ENCODE results near the gene KIF21A.

- TF ChIP-seq, protein P1, sequence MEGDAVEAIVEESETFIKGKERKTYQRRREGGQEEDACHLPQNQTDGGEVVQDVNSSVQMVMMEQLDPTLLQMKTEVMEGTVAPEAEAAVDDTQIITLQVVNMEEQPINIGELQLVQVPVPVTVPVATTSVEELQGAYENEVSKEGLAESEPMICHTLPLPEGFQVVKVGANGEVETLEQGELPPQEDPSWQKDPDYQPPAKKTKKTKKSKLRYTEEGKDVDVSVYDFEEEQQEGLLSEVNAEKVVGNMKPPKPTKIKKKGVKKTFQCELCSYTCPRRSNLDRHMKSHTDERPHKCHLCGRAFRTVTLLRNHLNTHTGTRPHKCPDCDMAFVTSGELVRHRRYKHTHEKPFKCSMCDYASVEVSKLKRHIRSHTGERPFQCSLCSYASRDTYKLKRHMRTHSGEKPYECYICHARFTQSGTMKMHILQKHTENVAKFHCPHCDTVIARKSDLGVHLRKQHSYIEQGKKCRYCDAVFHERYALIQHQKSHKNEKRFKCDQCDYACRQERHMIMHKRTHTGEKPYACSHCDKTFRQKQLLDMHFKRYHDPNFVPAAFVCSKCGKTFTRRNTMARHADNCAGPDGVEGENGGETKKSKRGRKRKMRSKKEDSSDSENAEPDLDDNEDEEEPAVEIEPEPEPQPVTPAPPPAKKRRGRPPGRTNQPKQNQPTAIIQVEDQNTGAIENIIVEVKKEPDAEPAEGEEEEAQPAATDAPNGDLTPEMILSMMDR (IDR thresholded peaks at IDR 0.05): no peak
- no peak for TF ChIP-seq POLR2A (IDR thresholded peaks at IDR 0.05)
These were observed 38.9 kb downstream of the KIF21A start for GRCh38 chr12:39404000-39404399.
